Measurements from ENCODE around the gene KHDC1L.

Gene KHDC1L

GRCh38 chr6:73252703-73253102 lies 27.4 kb upstream of the KHDC1L start:
- no peaks in the 10 kb centered on the region for H3K79me2 ChIP-seq (ENCODE audit: insufficient read depth, low read length)
- no peak for ATAC-seq (ENCODE audit: insufficient read depth, low read depth)
- no peaks in the 10 kb centered on the region for H3K27me3 ChIP-seq (ENCODE audit: insufficient read depth, low read length, poor library complexity)
- no peak overlapping the region for H2AFZ ChIP-seq (ENCODE audit: low read depth, low read length)
- H3K27ac ChIP-seq (ENCODE audit: low read length) = no peak overlapping the region
- no peak overlapping the region for H3K4me2 ChIP-seq (ENCODE audit: insufficient read depth, low read length)
- H3K9me3 ChIP-seq (ENCODE audit: insufficient read depth, low read length, severe bottlenecking) = no peaks in the 10 kb centered on the region
- no peak for TF ChIP-seq EZH2 (IDR thresholded peaks at IDR 0.05; ENCODE audit: borderline replicate concordance, low read depth, low read length, severe bottlenecking)
- TF ChIP-seq CTCF (IDR thresholded peaks at IDR 0.05; ENCODE audit: borderline replicate concordance, extremely low read depth, low read length, poor library complexity, severe bottlenecking) = no peak
- H4K20me1 ChIP-seq (ENCODE audit: insufficient read depth, low read length) = no peaks in the 10 kb centered on the region
- DNase-seq = no peak
- H3K9ac ChIP-seq (ENCODE audit: low read depth, low read length) = no peak overlapping the region
- no peak overlapping the region for H3K4me3 ChIP-seq (ENCODE audit: low read depth in 1 of 2, low read length in 2 of 2)
- no peaks in the 10 kb centered on the region for H3K36me3 ChIP-seq (ENCODE audit: insufficient read depth, low read length)
- no peaks in the 10 kb centered on the region for H3K4me1 ChIP-seq (ENCODE audit: insufficient read depth, low read length)

- no peaks in the 10 kb centered on the region for H3K9me3 ChIP-seq (ENCODE audit: insufficient read depth, low read length, severe bottlenecking)
- H3K9ac ChIP-seq (ENCODE audit: low read depth, low read length) = no peak overlapping the region
- no peak overlapping the region for H3K27ac ChIP-seq (ENCODE audit: low read length)
- H2AFZ ChIP-seq (ENCODE audit: low read depth, low read length) = no peak overlapping the region
- TF ChIP-seq EZH2 (IDR thresholded peaks at IDR 0.05; ENCODE audit: borderline replicate concordance, low read depth, low read length, severe bottlenecking) = no peak
- TF ChIP-seq CTCF (IDR thresholded peaks at IDR 0.05; ENCODE audit: borderline replicate concordance, extremely low read depth, low read length, poor library complexity, severe bottlenecking) = no peak
- H3K4me1 ChIP-seq (ENCODE audit: insufficient read depth, low read length) = no peaks in the 10 kb centered on the region
- H3K79me2 ChIP-seq (ENCODE audit: insufficient read depth, low read length) = no peaks in the 10 kb centered on the region
- DNase-seq (no peak), ATAC-seq (ENCODE audit: insufficient read depth, low read depth) (no peak)
- no peaks in the 10 kb centered on the region for H3K36me3 ChIP-seq (ENCODE audit: insufficient read depth, low read length)
- H3K27me3 ChIP-seq (ENCODE audit: insufficient read depth, low read length, poor library complexity) = no peaks in the 10 kb centered on the region
- H4K20me1 ChIP-seq (ENCODE audit: insufficient read depth, low read length) = no peaks in the 10 kb centered on the region
- no peak overlapping the region for H3K4me3 ChIP-seq (ENCODE audit: low read depth in 1 of 2, low read length in 2 of 2)
- H3K4me2 ChIP-seq (ENCODE audit: insufficient read depth, low read length) = no peak overlapping the region
Observed at GRCh38 chr6:73250016-73250415, 24.7 kb upstream of the KHDC1L start.

GRCh38 chr6:73248192-73248903 lies 23.1 kb upstream of the KHDC1L start:
- no peak overlapping the region for H3K27ac ChIP-seq (ENCODE audit: low read length)
- TF ChIP-seq EZH2 (IDR thresholded peaks at IDR 0.05; ENCODE audit: borderline replicate concordance, low read depth, low read length, severe bottlenecking) (no peak), CTCF (IDR thresholded peaks at IDR 0.05; ENCODE audit: borderline replicate concordance, extremely low read depth, low read length, poor library complexity, severe bottlenecking) (no peak)

More at GRCh38 chr6:73248192-73248903, 23.1 kb upstream of the KHDC1L start:
- DNase-seq (no peak), ATAC-seq (ENCODE audit: insufficient read depth, low read depth) (no peak)
- Histone ChIP-seq H2AFZ (ENCODE audit: low read depth, low read length) (no peak overlapping the region), H3K4me3 (ENCODE audit: low read depth in 1 of 2, low read length in 2 of 2) (no peak overlapping the region), H3K9me3 (ENCODE audit: insufficient read depth, low read length, severe bottlenecking) (no peaks in the 10 kb centered on the region), H3K36me3 (ENCODE audit: insufficient read depth, low read length) (no peaks in the 10 kb centered on the region), H4K20me1 (ENCODE audit: insufficient read depth, low read length) (no peaks in the 10 kb centered on the region), H3K4me2 (ENCODE audit: insufficient read depth, low read length) (no peak overlapping the region), H3K4me1 (ENCODE audit: insufficient read depth, low read length) (no peaks in the 10 kb centered on the region), H3K79me2 (ENCODE audit: insufficient read depth, low read length) (no peaks in the 10 kb centered on the region), H3K27me3 (ENCODE audit: insufficient read depth, low read length, poor library complexity) (no peaks in the 10 kb centered on the region), H3K9ac (ENCODE audit: low read depth, low read length) (no peak overlapping the region)
